GM12892 (cell line): ENCODE results near the gene DUOXA2.

Experiments used
- POLR2A ChIP-seq: IDR thresholded peaks from 2 replicates; pipeline ENCODE4 v1.6.1; 2011; ENCODE audit warnings: low read depth, low read length, control low read depth
- POLR2AphosphoS5 ChIP-seq: IDR thresholded peaks from 2 replicates; pipeline ENCODE4 v1.6.1; 2011; ENCODE audit warnings: low read depth, low read length, control low read depth
- TAF1 ChIP-seq: IDR thresholded peaks from 2 replicates; pipeline ENCODE4 v1.6.1; 2011; ENCODE audit warnings: low read depth, mild to moderate bottlenecking, control low read depth, low read length, borderline replicate concordance

GRCh38 chr15:45131510-45131909, 17.4 kb downstream of the DUOXA2 start:
- TF ChIP-seq POLR2AphosphoS5 (no peak), POLR2A (no peak), TAF1 (no peak)
